Lower leg skin (tissue), 4 donors: ENCODE measurements around the gene MYH9. TPM values are rescaled to one million over a fixed set of nuclear protein-coding genes. Genes with fewer than 3 reads are reported as not detected.

ENCODE experiments used
- DNase-seq, 2 donors: peaks; one replicate each; pipeline ENCODE4 v3.0.0-alpha.2; 2019; ENCODE audit warnings: low spot score in 2 of 2
- H3K4me3 ChIP-seq: fragments of 200-600 bp; sonication (generic); 2 replicates; pipeline ENCODE4 v1.5.1; 2017; ENCODE audit warnings: mild to moderate bottlenecking, low read depth; ENCODE audit not compliant: poor library complexity, severe bottlenecking
- POLR2A ChIP-seq, 2 donors: fragments of 450-650 bp; IDR thresholded peaks; one replicate each; pipeline ENCODE4 v1.6.1; 2016 to 2017; ENCODE audit warnings: antibody characterized with exemption in 2 of 2, mild to moderate bottlenecking in 1 of 2, moderate library complexity in 1 of 2
- WGBS, 2 donors: methylation state at CpG; one replicate each; pipeline ENCODE4 v1.1.5; 2018; 5-methylcytosine and 5-hydroxymethylcytosine counted together
- intact Hi-C: fragments of 100-400 bp; cut with DNase I; formaldehyde crosslinking; loops from one replicate; pipeline ENCODE4 v1.15.0; 2023; ENCODE audit warnings: low total_unique reads
- total RNA-seq, 4 donors: library from RNA; depleted of rRNA; stranded (reverse); fragments of >200 nt; gene quantifications; one replicate each; pipeline ENCODE4 v1.1.0, GENCODE V29; 2016
- TF ChIP-seq, protein P1 (sequence below), 3 donors: fragments of 450-650 bp; IDR thresholded peaks; one replicate each; pipeline ENCODE4 v1.5.1; 2016; ENCODE audit warnings: antibody characterized with exemption in 3 of 3, mild to moderate bottlenecking in 3 of 3, moderate library complexity in 2 of 3

The MYH9 gene
- 100 to 1,000 TPM; 258 to 335 (median 307) TPM for total RNA-seq

DNA sequence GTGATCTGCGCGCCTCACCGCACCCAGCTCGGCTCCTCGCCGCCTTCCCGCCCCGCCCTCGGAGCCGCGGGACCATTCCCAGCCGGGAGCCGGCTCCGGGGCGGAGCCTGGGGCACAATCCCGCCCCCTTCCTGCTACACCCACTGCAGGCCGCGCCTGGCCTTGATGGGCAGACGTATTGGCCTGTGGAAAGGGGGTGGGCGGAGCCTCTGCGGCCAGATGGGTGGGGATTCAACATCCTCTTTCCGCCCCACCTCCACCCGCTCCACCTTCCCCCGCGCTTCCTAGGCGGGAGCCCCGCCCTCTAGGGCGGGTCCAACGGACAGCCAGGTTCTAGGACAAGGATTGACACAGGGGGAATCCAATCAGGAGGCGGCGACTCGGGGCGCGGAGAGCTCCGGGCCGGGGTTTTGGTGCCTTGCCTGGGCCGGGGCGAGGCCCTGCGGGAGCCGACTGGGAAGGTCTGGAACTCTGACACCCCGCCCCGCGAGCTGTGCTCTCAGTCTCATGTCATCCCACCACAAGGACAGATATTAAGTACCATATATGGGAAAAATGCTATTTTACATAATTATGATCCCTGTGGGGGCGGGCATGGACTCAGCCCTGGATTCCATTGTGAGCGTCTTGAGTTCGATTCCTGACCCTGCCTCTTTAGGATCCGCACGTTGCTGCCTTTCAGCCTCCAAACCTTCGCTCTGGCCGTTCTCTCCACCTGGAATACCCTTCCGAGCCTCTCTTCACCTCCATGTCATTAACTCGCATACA is at the start of gene MYH9:
Gene MYH9 (minus strand): TSS at position 9 of the 768 bp plus-strand sequence. CDS start 38,731 bp downstream, outside the sequence.
- DNase-seq, result peak; percentile 99 to 100
- TF ChIP-seq, protein P1, sequence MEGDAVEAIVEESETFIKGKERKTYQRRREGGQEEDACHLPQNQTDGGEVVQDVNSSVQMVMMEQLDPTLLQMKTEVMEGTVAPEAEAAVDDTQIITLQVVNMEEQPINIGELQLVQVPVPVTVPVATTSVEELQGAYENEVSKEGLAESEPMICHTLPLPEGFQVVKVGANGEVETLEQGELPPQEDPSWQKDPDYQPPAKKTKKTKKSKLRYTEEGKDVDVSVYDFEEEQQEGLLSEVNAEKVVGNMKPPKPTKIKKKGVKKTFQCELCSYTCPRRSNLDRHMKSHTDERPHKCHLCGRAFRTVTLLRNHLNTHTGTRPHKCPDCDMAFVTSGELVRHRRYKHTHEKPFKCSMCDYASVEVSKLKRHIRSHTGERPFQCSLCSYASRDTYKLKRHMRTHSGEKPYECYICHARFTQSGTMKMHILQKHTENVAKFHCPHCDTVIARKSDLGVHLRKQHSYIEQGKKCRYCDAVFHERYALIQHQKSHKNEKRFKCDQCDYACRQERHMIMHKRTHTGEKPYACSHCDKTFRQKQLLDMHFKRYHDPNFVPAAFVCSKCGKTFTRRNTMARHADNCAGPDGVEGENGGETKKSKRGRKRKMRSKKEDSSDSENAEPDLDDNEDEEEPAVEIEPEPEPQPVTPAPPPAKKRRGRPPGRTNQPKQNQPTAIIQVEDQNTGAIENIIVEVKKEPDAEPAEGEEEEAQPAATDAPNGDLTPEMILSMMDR (IDR thresholded peaks at IDR 0.05), result no peak
- TF ChIP-seq POLR2A (IDR thresholded peaks at IDR 0.05), result no peak
- 3 to 7% methylated on average over 27 to 43 of the region's 52 CpGs for WGBS, 2 donors
- peak within 1 kb of the TSS; percentile 93 for H3K4me3 ChIP-seq
- intact Hi-C loops, result loop anchor here (10.0 kb wide), 1 partner anchor 53 kb away; no protein-coding TSS in a partner anchor

DNA sequence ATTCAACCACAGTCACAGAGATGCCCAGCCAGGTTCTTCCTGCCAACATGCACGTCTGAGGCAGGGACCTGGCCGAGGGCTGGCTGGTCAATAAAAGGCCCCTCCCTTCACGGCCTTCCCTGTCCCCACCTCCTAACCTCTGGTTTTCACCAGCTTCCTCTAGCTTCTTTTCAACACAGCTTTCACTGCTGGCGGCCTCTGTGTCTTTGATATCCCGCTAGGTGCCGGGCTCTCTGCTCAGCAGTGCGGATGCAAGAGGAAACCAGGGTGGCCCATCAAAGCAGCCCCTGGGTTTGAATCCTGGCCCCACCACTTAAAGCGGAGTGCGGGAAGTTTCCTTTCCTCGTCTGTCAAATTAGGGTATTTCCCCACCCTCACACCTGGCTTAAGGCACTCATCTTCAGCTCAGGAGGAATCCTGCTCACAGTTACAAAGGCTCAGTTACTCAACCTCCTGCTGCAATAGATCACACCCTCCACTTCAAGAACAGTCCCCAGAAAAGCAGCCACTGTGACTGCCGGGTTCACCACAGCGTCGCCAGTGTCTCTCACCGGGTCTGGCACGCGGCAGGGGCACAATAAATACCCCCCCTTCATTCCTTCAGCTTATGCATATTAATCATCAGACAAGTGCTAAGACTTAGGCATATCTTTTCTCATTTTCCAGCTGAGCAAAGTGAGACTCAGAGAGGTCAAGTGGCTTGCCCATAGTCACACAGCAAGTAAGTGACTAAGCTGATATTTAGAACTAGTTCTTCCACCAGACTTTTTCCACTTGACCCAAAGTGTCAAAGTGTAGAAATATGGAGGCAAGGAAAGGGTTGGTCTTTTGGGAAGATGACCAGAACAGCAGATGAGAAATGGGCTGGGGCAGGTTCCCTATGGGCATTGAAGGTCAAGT is 48.0 kb upstream of the MYH9 start:
- 31% methylated on average over 16 of the region's 16 CpGs for WGBS, 2 donors
- no peak overlapping the region for H3K4me3 ChIP-seq
- no peak for DNase-seq
- intact Hi-C loops, result no loop called here
- TF ChIP-seq, protein P1 (IDR thresholded peaks at IDR 0.05), result no peak
- no peak for TF ChIP-seq POLR2A (IDR thresholded peaks at IDR 0.05)

DNA sequence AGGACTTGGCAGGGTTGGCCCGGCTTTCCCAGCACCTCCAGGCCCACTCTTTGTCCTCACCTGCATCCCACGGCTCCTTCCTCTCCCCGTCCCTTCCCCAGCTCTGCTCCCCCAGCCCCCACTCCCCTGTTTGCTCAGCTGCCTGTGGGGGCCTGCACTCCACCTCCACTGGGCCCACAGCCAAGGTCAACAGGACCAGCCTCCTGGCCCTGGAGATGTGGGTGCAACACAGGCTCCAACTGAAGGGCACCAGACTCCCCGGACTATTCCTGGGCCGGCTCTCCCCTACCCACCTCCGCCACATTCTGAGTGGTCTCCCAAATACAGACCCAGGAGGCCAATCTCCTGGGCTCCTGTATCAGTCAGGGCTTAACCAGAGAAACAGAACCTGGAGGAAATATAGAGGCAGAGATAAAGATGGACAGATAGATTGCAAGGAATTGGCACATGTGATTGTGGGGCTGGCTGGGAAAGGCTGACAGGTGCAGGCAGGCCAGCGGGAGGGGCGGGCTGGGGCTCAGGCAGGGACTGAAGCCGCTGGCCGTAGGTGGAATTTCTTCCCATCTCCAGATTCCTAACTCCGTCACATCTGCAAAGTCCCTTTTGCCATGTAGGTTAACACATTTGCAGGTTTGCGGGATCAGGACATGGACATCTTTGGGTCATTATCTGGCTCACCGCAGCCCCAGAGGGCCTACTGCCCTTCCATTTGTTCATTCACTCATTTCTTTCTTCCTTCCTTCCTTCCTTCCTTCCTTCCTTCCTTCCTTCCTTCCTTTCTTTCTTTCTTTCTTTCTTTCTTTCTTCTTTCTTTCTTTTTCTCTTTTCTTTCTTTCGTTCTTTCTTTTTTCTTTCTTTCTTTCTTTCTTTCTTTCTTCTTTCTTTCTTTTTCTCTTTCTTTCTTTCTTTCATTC is 45.8 kb upstream of the MYH9 start:
- no peak for DNase-seq
- TF ChIP-seq, protein P1 (IDR thresholded peaks at IDR 0.05), result no peak
- TF ChIP-seq POLR2A (IDR thresholded peaks at IDR 0.05), result no peak
- intact Hi-C loops, result no loop called here
- WGBS, 2 donors, result 59 to 75% methylated on average over 13 to 14 of the region's 14 CpGs
- no peak overlapping the region for H3K4me3 ChIP-seq

DNA sequence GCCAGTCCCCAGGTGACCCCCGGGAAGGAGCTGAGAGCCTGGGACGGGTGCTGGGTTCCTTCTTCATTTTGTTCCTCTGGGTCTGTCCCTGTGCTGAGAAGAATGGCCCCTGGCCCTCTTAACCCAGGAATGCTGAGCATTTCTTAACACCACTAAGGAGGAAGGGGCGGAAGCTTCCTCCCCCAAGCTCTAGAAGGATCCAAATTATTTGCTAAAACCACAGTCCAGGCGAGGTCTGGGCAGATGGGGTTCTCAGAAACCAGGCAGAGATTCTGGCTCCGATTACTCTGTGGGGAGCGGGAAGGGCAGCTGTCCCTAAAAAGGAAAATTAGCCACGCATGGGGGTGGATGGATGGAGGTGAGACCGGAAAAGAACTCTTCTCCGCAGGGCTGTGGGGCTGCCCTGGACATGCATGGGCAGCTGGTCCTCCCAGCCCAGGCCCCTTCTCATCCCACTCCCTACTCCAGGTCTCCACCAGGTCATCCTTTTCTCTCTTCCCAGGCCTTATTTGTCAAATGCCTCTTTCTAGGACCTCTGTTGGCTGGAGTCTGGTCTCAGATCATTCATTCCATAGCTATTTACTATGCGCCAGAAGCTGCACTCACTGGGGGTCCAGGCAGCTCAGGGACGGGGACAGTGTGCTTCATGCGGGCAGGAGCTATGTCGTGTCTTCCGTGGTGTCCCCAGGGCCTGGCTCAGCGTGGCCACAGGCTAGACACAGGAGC is 45.0 kb upstream of the MYH9 start:
- H3K4me3 ChIP-seq, result no peak overlapping the region
- intact Hi-C loops, result no loop called here
- 78 to 89% methylated on average over 14 to 15 of the region's 15 CpGs for WGBS, 2 donors
- DNase-seq, result no peak
- no peak for TF ChIP-seq POLR2A (IDR thresholded peaks at IDR 0.05)
- TF ChIP-seq, protein P1 (IDR thresholded peaks at IDR 0.05), result no peak

DNA sequence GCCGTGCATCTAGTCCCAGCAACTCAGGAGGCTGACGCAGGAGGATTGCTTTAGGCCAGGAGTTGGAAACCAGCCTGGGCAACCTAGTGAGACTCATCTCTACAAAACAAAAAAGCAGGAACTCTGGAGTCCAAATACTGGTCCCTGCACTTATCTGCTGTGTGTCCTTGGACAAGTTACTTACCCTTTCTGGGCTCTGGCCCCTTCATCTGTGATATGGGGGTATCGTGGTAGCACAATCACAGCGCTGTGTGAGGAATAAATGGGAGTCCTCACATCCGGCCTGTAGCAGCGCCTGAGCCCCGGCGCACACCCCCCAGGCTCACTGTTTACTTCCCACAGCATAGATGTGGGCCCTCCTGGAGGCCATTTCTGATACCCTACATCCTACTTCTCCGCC is 44.2 kb upstream of the MYH9 start:
- H3K4me3 ChIP-seq, result no peak overlapping the region
- intact Hi-C loops, result no loop called here
- no peak for DNase-seq
- 86 to 94% methylated on average over 9 of the region's 9 CpGs for WGBS, 2 donors
- no peak for TF ChIP-seq POLR2A (IDR thresholded peaks at IDR 0.05)
- TF ChIP-seq, protein P1 (IDR thresholded peaks at IDR 0.05), result no peak
